NK-92 (cell line): ENCODE results near the gene KIAA0753.
A peak's percentile ranks its signal among the peaks of the same experiment; 100 is the strongest.

Experiments
- DNase-seq: peaks from one replicate; lab custom pipeline; 2025; ENCODE audit not compliant: unreplicated experiment; lab: John Stamatoyannopoulos, UW

Gene KIAA0753

GRCh38 chr17:6640536-6641246 is at the start of gene KIAA0753, which contains the start of gene TXNDC17:
KIAA0753 (minus strand) TSS chr17:6640711; CDS start chr17:6635103, 5,608 bp downstream.
TXNDC17 (plus strand) TSS chr17:6641060; CDS start chr17:6641083, 23 bp downstream.
- peak; percentile 8 for DNase-seq

GRCh38 chr17:6688944-6689343 is 48.4 kb upstream of the KIAA0753 start:
- DNase-seq = no peak

- no peak for DNase-seq
These were observed 45.5 kb upstream of the KIAA0753 start for GRCh38 chr17:6686026-6686425.

GRCh38 chr17:6684881-6685767 is 44.6 kb upstream of the KIAA0753 start:
- no peak for DNase-seq

- DNase-seq = no peak
These were observed 43.9 kb upstream of the KIAA0753 start for GRCh38 chr17:6684460-6684783.

- no peak for DNase-seq
These were observed 43.4 kb upstream of the KIAA0753 start for GRCh38 chr17:6683730-6684459.

GRCh38 chr17:6683081-6683684 is 42.7 kb upstream of the KIAA0753 start:
- DNase-seq = no peak

- DNase-seq = no peak
These were observed 41.8 kb upstream of the KIAA0753 start for GRCh38 chr17:6682339-6682738.

- no peak for DNase-seq
These were observed 41.2 kb upstream of the KIAA0753 start for GRCh38 chr17:6681671-6682070.

GRCh38 chr17:6681176-6681575 is 40.7 kb upstream of the KIAA0753 start:
- no peak for DNase-seq

GRCh38 chr17:6679241-6679640 is 38.7 kb upstream of the KIAA0753 start:
- no peak for DNase-seq

- no peak for DNase-seq
These were observed 37.4 kb upstream of the KIAA0753 start for GRCh38 chr17:6677946-6678345.

GRCh38 chr17:6677158-6677831 is 36.8 kb upstream of the KIAA0753 start:
- DNase-seq = no peak

- no peak for DNase-seq
These were observed 36.3 kb upstream of the KIAA0753 start for GRCh38 chr17:6676802-6677157.

- no peak for DNase-seq
These were observed 34.8 kb upstream of the KIAA0753 start for GRCh38 chr17:6675201-6675825.

GRCh38 chr17:6674586-6674985 is 34.1 kb upstream of the KIAA0753 start:
- no peak for DNase-seq

- no peak for DNase-seq
These were observed 30.9 kb upstream of the KIAA0753 start for GRCh38 chr17:6671431-6671830.

GRCh38 chr17:6670999-6671398 is 30.5 kb upstream of the KIAA0753 start:
- DNase-seq = no peak

GRCh38 chr17:6670571-6670970 is 30.1 kb upstream of the KIAA0753 start:
- DNase-seq = no peak
